K562 (cell line): ENCODE data around the gene ZNF214. TPM values are rescaled to one million over a fixed set of nuclear protein-coding genes. Genes with fewer than 3 reads are reported as not detected.

Source experiments
- ATAC-seq: fragments of 200-7000 bp; cut with Tn5 transposase; 3 replicates; pipeline ENCODE4 v1.9.1; 2020; ENCODE audit warnings: moderate library complexity
- BruUV-seq: library from RNA; stranded (reverse); fragments of 400-500 nt; replicated peaks from 2 replicates; lab custom pipeline; 2021; lab: Mats Ljungman, UMichigan
- CTCF ChIA-PET: fragments of 300-600 bp; formaldehyde crosslinking; extraction: SDS; loops from one replicate; lab custom pipeline; 2021; ENCODE audit warnings: low intra/inter-chr PET ratio; lab: Yijun Ruan, JAX
- POLR2A ChIA-PET: fragments of 300-600, 350-650 bp; sonication (Branson Sonifier 250); formaldehyde crosslinking; extraction: SDS; loops from one replicate; lab custom pipeline; 2021; ENCODE audit warnings: antibody characterized with exemption, inconsistent platforms; lab: Yijun Ruan, JAX
- DNase-seq, 4 experiments: peaks; one replicate each; pipeline versions ENCODE4 v3.0.0 to v3.0.0-alpha.2; 2011 to 2018; ENCODE audit warnings: low spot score in 3 of 4, mixed read lengths in 3 of 4; ENCODE audit errors: extremely low read depth in 1 of 4
- FAIRE-seq: peaks from 2 replicates; lab custom pipeline; 2011; peaks lifted over from hg19 to GRCh38; lab: Jason Lieb, UNC
- H2AFZ ChIP-seq: 2 replicates; pipeline ENCODE4 v1.6.0; 2011; ENCODE audit warnings: low read depth, low read length, control low read depth, inconsistent platforms
- H3K27ac ChIP-seq: fragments of 200-600 bp; 3 replicates; pipeline ENCODE4 v1.8.0; 2011; ENCODE audit warnings: low read depth, mild to moderate bottlenecking, control low read depth, inconsistent platforms, low read length, moderate library complexity, mixed read lengths; ENCODE audit errors: extremely low read depth
- H3K27me3 ChIP-seq, 2 experiments: fragments of 300-600 bp in 1 of 2; 2 replicates in 1 of 2; 3 replicates in 1 of 2; pipeline versions ENCODE4 v1.6.0 to v1.8.0; 2011; ENCODE audit warnings: inconsistent platforms in 2 of 2, low read length in 2 of 2, mild to moderate bottlenecking in 1 of 2, mixed read lengths in 1 of 2, moderate library complexity in 1 of 2; ENCODE audit not compliant: control insufficient read depth in 2 of 2, insufficient read depth in 2 of 2
- H3K36me3 ChIP-seq: fragments of 300-600 bp; 3 replicates; pipeline ENCODE4 v1.8.0; 2011; ENCODE audit warnings: mild to moderate bottlenecking, low read length, inconsistent platforms; ENCODE audit not compliant: control insufficient read depth, insufficient read depth
- H3K4me1 ChIP-seq, 2 experiments: fragments of 200-600 bp in 1 of 2; replicated peaks in 1 of 2; 2 replicates in 1 of 2; 3 replicates in 1 of 2; pipeline versions ENCODE4 v1.5.1 to v1.8.0; 2011; ENCODE audit warnings: inconsistent platforms in 2 of 2, low read length in 2 of 2, mild to moderate bottlenecking in 1 of 2, mixed read lengths in 1 of 2, moderate library complexity in 1 of 2; ENCODE audit not compliant: control insufficient read depth in 2 of 2, insufficient read depth in 2 of 2
- H3K4me2 ChIP-seq: 2 replicates; pipeline ENCODE4 v1.6.1; 2011; ENCODE audit warnings: low read length, control low read depth, inconsistent platforms, mixed read lengths; ENCODE audit not compliant: insufficient read depth
- H3K4me3 ChIP-seq: fragments of 200-600 bp; sonication (generic), shearing (Covaris generic); 2 replicates; pipeline ENCODE4 v1.5.1; 2016; ENCODE audit warnings: control low read depth, inconsistent platforms
- H3K79me2 ChIP-seq: fragments of 200-600 bp; 3 replicates; pipeline ENCODE4 v1.8.0; 2011; ENCODE audit warnings: low read length, inconsistent platforms; ENCODE audit not compliant: control insufficient read depth, insufficient read depth
- H3K9ac ChIP-seq, 2 experiments: 2 replicates each; pipeline versions ENCODE4 v1.6.0 to v1.6.1; 2011; ENCODE audit warnings: low read depth in 2 of 2, low read length in 2 of 2, control low read depth in 1 of 2, inconsistent platforms in 1 of 2, mild to moderate bottlenecking in 1 of 2, mixed read lengths in 1 of 2; ENCODE audit not compliant: insufficient read depth in 1 of 2
- H3K9me1 ChIP-seq: one replicate; pipeline ENCODE4 v1.6.0; 2011; ENCODE audit warnings: inconsistent platforms, mild to moderate bottlenecking, low read length, moderate library complexity; ENCODE audit not compliant: control insufficient read depth, insufficient read depth
- H3K9me3 ChIP-seq: replicated peaks from 2 replicates; pipeline ENCODE4 v1.5.1; 2011; ENCODE audit warnings: low read depth, low read length, inconsistent platforms; ENCODE audit not compliant: control insufficient read depth, insufficient read depth
- H4K20me1 ChIP-seq: replicated peaks from 2 replicates; pipeline ENCODE4 v1.6.1; 2011; ENCODE audit warnings: low read length, inconsistent platforms, mixed read lengths; ENCODE audit not compliant: control insufficient read depth, insufficient read depth
- ARHGAP35 ChIP-seq: fragments of 450-650 bp; IDR thresholded peaks from 2 replicates; pipeline ENCODE4 v1.6.1; 2018; ENCODE audit not compliant: partially characterized antibody
- BRF1 ChIP-seq: IDR thresholded peaks from 3 replicates; pipeline ENCODE4 v1.6.1; 2011; ENCODE audit warnings: borderline replicate concordance, mild to moderate bottlenecking; ENCODE audit not compliant: insufficient read length; ENCODE audit errors: extremely low read depth
- CHD2 ChIP-seq: IDR thresholded peaks from 2 replicates; pipeline ENCODE4 v1.6.1; 2011; ENCODE audit warnings: low read depth, low read length
- CSDE1 ChIP-seq, 2 experiments: fragments of 450-650 bp; IDR thresholded peaks; 2 replicates each; pipeline ENCODE4 v1.6.1; 2016; ENCODE audit warnings: mild to moderate bottlenecking in 1 of 2
- DPF2 ChIP-seq: fragments of 450-650 bp; IDR thresholded peaks from 2 replicates; pipeline ENCODE4 v1.6.1; 2016
- EWSR1 ChIP-seq: fragments of 450-650 bp; IDR thresholded peaks from 2 replicates; pipeline ENCODE4 v1.6.1; 2018; ENCODE audit warnings: borderline replicate concordance, mild to moderate bottlenecking, low read depth, moderate library complexity; ENCODE audit not compliant: partially characterized antibody
- HDGF ChIP-seq: fragments of 450-650 bp; IDR thresholded peaks from 2 replicates; pipeline ENCODE4 v1.6.1; 2016
- HIVEP1 ChIP-seq: fragments of 250-450 bp; sonication (Bioruptor Pico); IDR thresholded peaks from 2 replicates; pipeline ENCODE4 v1.4.0; 2020; ENCODE audit warnings: mild to moderate bottlenecking
- HNRNPK ChIP-seq: fragments of 200-400 bp; formaldehyde crosslinking; IDR thresholded peaks from one replicate; pipeline ENCODE4 v1.6.1; 2018; ENCODE audit warnings: mild to moderate bottlenecking, low read depth, low read length; ENCODE audit not compliant: poor library complexity, severe bottlenecking
- JUN ChIP-seq, 2 experiments: sonication (generic) in 1 of 2; formaldehyde crosslinking in 1 of 2; IDR thresholded peaks; 2 replicates each; pipeline versions ENCODE4 v1.6.1 to v1.8.0; 2012 to 2022; ENCODE audit warnings: borderline replicate concordance in 2 of 2, mild to moderate bottlenecking in 2 of 2, improper control_type of control experiment in 1 of 2, low read depth in 1 of 2, low read length in 1 of 2, missing genetic modification reagents in 1 of 2
- JUNB ChIP-seq: fragments of 450-650 bp; formaldehyde crosslinking; conservative IDR thresholded peaks from 2 replicates; pipeline ENCODE4 v1.4.0; 2020; ENCODE audit warnings: mild to moderate bottlenecking
- SIX5 ChIP-seq, 2 experiments: IDR thresholded peaks; 2 replicates each; pipeline ENCODE4 v1.6.1; 2011; ENCODE audit warnings: low read length in 2 of 2, borderline replicate concordance in 1 of 2, low read depth in 1 of 2, mild to moderate bottlenecking in 1 of 2, moderate library complexity in 1 of 2; ENCODE audit not compliant: insufficient read depth in 1 of 2
- SLC30A9 ChIP-seq: fragments of 250-450 bp; sonication (Bioruptor Pico); IDR thresholded peaks from 2 replicates; pipeline ENCODE4 v1.8.0; 2022; ENCODE audit warnings: mild to moderate bottlenecking, moderate library complexity
- SMARCC2 ChIP-seq: fragments of 450-650 bp; IDR thresholded peaks from 2 replicates; pipeline ENCODE4 v1.6.1; 2017; ENCODE audit warnings: antibody characterized with exemption, moderate library complexity, mild to moderate bottlenecking, low read depth
- TSC22D4 ChIP-seq: fragments of 450-650 bp; IDR thresholded peaks from 2 replicates; pipeline ENCODE4 v1.6.1; 2016; ENCODE audit warnings: missing genetic modification characterization, missing biosample characterization, control low read depth
- ZBTB8A ChIP-seq: fragments of 450-650 bp; IDR thresholded peaks from 2 replicates; pipeline ENCODE4 v1.6.1; 2018; ENCODE audit warnings: mild to moderate bottlenecking, moderate library complexity; ENCODE audit not compliant: partially characterized antibody
- ZNF146 ChIP-seq: IDR thresholded peaks from one replicate; pipeline ENCODE4 v1.6.1; 2018; ENCODE audit warnings: missing compliant biosample characterization; ENCODE audit not compliant: unreplicated experiment
- ZNF217 ChIP-seq: sonication (generic); formaldehyde crosslinking; IDR thresholded peaks from 2 replicates; pipeline ENCODE4 v1.8.0; 2022; ENCODE audit warnings: mild to moderate bottlenecking, missing genetic modification reagents
- ZNF696 ChIP-seq: fragments of 250-450 bp; sonication (Bioruptor Pico); conservative IDR thresholded peaks from 2 replicates; pipeline ENCODE4 v1.4.0; 2020; ENCODE audit warnings: mild to moderate bottlenecking, moderate library complexity
- WGBS: fragments of 100-300 bp; shearing (Covaris generic); methylation state at CpG from one replicate; pipeline ENCODE4 v1.1.6; 2016; ENCODE audit warnings: low coverage, mixed read lengths; ENCODE audit not compliant: insufficient coverage; ENCODE audit errors: missing lambda C conversion rate; 5-methylcytosine and 5-hydroxymethylcytosine counted together
- in situ Hi-C: fragments of 300-500 bp; cut with MboI; formaldehyde crosslinking; loops from 4 replicates; pipeline ENCODE4 v1.15.0; 2018; ENCODE audit warnings: inconsistent platforms, mixed read lengths
- intact Hi-C: fragments of 100-400 bp; cut with micrococcal nuclease; formaldehyde crosslinking; loops from 2 replicates; pipeline ENCODE4 v1.14.2; 2022
- polyA plus RNA-seq, 8 experiments: library from polyadenylated mRNA; depleted of rRNA in 4 of 8; stranded (reverse) in 5 of 8; unstranded in 3 of 8; fragments of >200 nt; fragmentation: Nextera tagmentation in 2 of 8; fragmentation: Illumina TruSeq in 1 of 8; extraction: Ambion mirVana in 2 of 8; extraction: Trizol in 1 of 8; gene quantifications; 2 replicates each; pipeline versions ENCODE4 v1.2.1 to v1.2.3, GENCODE V29; 2011 to 2014; ENCODE audit warnings: inconsistent platforms in 1 of 8, missing spikeins in 1 of 8
- total RNA-seq, 7 experiments: library from RNA; depleted of rRNA in 6 of 7; stranded (reverse); fragments of >200 nt in 6 of 7; fragmentation: Illumina TruSeq in 2 of 7; extraction: Trizol in 2 of 7; gene quantifications; 2 replicates each; pipeline versions ENCODE4 v1.2.1 to v1.2.3, GENCODE V29; 2011 to 2021; ENCODE audit warnings: low replicate concordance in 1 of 7

Gene ZNF214
- total and polyA plus RNA-seq, 9 of the 15 experiments (the other 6 are each of a cell fraction or from before 2014, with no cell fraction given): 0.06 to 0.41 (median 0.33) TPM; not detected in 1

GRCh38 chr11:7050191-7050590 is 30.0 kb upstream of the ZNF214 start:
- ATAC-seq: no peak
- FAIRE-seq: no peak
- in situ Hi-C loops: no loop called here

GRCh38 chr11:7046474-7047175 is 26.5 kb upstream of the ZNF214 start:
- POLR2A ChIA-PET: interaction anchor here (0.6 to 0.9 kb wide), 2 partner anchors 16 to 59 kb away, joined by 3 read pairs; no protein-coding TSS in a partner anchor
- no peak for FAIRE-seq
- ATAC-seq: no peak
- no peaks in the 10 kb centered on the region for H4K20me1 ChIP-seq
- in situ Hi-C loops: no loop called here
- DNase-seq: no peak
- no peaks in the 10 kb centered on the region for H3K79me2 ChIP-seq
- no peaks in the 10 kb centered on the region for H3K9me1 ChIP-seq
- intact Hi-C loops: no loop called here
- no peak overlapping the region for H3K27ac ChIP-seq
- no peak overlapping the region for H3K9ac ChIP-seq
- no peak overlapping the region for H2AFZ ChIP-seq
- H3K4me2 ChIP-seq: no peak overlapping the region
- no peaks in the 10 kb centered on the region for H3K27me3 ChIP-seq
- CTCF ChIA-PET: no interaction called here
- H3K9me3 ChIP-seq: no peaks in the 10 kb centered on the region
- no peaks in the 10 kb centered on the region for H3K36me3 ChIP-seq
- no TSS peak for BruUV-seq
- 4% methylated on average over 3 of the region's 3 CpGs for WGBS
- no peaks in the 10 kb centered on the region; a peak in 1 of 5 replicates for H3K4me1 ChIP-seq
- H3K4me3 ChIP-seq: no peak overlapping the region
- no peak for TF ChIP-seq HIVEP1 (CRISPR knock-in tag)
- TF ChIP-seq SIX5 (IDR thresholded peaks at IDR 0.05; ENCODE audit: borderline replicate concordance in 1 of 2, insufficient read depth in 1 of 2, low read depth in 1 of 2, low read length in 2 of 2): no peak
- TF ChIP-seq ZNF696 (CRISPR knock-in tag): no peak
- TF ChIP-seq DPF2: no peak
- no peak for TF ChIP-seq EWSR1
- TF ChIP-seq ZNF146: no peak
- no peak for TF ChIP-seq BRF1
- TF ChIP-seq CSDE1 (IDR thresholded peaks at IDR 0.05): no peak
- no peak for TF ChIP-seq SLC30A9 (CRISPR knock-in tag)
- no peak for TF ChIP-seq ZBTB8A
- no peak for TF ChIP-seq ZNF217 (CRISPR knock-in tag)
- TF ChIP-seq TSC22D4 (tag): no peak
- no peak for TF ChIP-seq JUNB (CRISPR knock-in tag)
- TF ChIP-seq HNRNPK: no peak
- TF ChIP-seq ARHGAP35: no peak
- no peak for TF ChIP-seq SMARCC2

More at GRCh38 chr11:7050191-7050590, 30.0 kb upstream of the ZNF214 start:
- WGBS: 8% methylated on average over 1 of the region's 1 CpG
- H3K36me3 ChIP-seq: no peaks in the 10 kb centered on the region
- intact Hi-C loops: no loop called here
- H3K79me2 ChIP-seq: no peaks in the 10 kb centered on the region
- TF ChIP-seq JUN (IDR thresholded peaks at IDR 0.05; ENCODE audit: borderline replicate concordance, low read depth, low read length) (no peak), JUN (CRISPR knock-in tag; IDR thresholded peaks at IDR 0.05; ENCODE audit: borderline replicate concordance) (no peak), HDGF (no peak), CHD2 (no peak)
- H3K9ac ChIP-seq: no peak overlapping the region
- H3K27me3 ChIP-seq: no peaks in the 10 kb centered on the region
- H2AFZ ChIP-seq: no peak overlapping the region
- no peak overlapping the region for H3K4me3 ChIP-seq
- H3K9me1 ChIP-seq: no peaks in the 10 kb centered on the region
- no peaks in the 10 kb centered on the region for H3K9me3 ChIP-seq
- CTCF ChIA-PET: no interaction called here
- no peak for DNase-seq
- H3K4me1 ChIP-seq: no peaks in the 10 kb centered on the region; a peak in 1 of 5 replicates
- H4K20me1 ChIP-seq: no peaks in the 10 kb centered on the region
- no TSS peak for BruUV-seq
- H3K27ac ChIP-seq: no peak overlapping the region
- POLR2A ChIA-PET: no interaction called here
- H3K4me2 ChIP-seq: no peak overlapping the region
